Measurements from ENCODE around the gene TMEM101. TPM values are rescaled to one million over a fixed set of nuclear protein-coding genes. Genes with fewer than 3 reads are reported as not detected.

TMEM101 gene
- total and polyA plus RNA-seq, 2 of the 13 experiments (the other 11 are each of a cell fraction or from before 2014, with no cell fraction given), result 72.0 to 100 TPM

DNA sequence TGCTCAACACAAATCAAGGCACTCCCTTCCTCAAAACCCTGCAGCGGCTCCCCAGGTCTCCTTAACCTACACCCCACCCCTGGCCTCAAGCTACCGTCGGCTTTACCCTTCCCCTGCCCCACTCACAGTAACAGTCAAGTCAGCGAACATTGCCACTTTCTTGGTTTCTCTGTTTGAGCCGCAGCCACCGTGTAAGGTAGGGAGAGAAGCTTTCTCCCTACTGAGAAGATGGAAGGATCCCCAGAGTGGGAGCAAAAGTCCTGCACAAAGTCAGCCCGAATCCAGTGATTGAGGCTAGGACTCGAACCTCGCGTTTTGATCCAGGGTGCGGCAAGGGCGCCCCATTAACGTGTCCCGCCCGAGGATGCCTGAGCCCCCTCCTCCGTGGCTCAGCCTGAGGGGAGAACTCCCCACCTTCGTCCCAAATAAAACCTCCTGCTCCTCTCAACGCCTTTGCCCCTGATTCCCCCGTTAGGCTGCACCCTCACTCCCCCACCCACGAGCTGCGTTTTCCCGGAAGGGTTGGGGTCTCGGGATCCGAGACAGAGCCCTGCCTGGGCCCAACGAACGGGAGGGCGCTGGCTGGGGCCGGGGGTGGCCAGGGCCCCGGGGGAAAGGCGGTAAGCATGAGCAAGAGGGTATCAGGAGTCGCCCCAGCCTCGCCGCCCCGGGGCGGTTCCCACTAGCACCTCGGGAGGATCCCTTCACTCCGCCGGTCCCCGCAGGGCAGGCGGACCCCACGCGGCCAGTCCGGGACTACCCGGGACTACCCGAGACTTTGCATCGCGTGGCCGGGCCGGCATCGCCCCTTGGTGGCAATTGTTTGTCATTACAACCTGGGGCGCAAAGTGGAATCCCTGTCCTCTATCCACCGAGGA, 20.3 kb downstream of the TMEM101 start (continued):
- TF ChIP-seq, protein P1, sequence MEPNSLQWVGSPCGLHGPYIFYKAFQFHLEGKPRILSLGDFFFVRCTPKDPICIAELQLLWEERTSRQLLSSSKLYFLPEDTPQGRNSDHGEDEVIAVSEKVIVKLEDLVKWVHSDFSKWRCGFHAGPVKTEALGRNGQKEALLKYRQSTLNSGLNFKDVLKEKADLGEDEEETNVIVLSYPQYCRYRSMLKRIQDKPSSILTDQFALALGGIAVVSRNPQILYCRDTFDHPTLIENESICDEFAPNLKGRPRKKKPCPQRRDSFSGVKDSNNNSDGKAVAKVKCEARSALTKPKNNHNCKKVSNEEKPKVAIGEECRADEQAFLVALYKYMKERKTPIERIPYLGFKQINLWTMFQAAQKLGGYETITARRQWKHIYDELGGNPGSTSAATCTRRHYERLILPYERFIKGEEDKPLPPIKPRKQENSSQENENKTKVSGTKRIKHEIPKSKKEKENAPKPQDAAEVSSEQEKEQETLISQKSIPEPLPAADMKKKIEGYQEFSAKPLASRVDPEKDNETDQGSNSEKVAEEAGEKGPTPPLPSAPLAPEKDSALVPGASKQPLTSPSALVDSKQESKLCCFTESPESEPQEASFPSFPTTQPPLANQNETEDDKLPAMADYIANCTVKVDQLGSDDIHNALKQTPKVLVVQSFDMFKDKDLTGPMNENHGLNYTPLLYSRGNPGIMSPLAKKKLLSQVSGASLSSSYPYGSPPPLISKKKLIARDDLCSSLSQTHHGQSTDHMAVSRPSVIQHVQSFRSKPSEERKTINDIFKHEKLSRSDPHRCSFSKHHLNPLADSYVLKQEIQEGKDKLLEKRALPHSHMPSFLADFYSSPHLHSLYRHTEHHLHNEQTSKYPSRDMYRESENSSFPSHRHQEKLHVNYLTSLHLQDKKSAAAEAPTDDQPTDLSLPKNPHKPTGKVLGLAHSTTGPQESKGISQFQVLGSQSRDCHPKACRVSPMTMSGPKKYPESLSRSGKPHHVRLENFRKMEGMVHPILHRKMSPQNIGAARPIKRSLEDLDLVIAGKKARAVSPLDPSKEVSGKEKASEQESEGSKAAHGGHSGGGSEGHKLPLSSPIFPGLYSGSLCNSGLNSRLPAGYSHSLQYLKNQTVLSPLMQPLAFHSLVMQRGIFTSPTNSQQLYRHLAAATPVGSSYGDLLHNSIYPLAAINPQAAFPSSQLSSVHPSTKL (CRISPR knock-in tag; IDR thresholded peaks at IDR 0.05), result peak; percentile 57
- TF ChIP-seq ZBTB7B (CRISPR knock-in tag; IDR thresholded peaks at IDR 0.05) (peak; percentile 62; the same call in 1 of the 2 replicates), ZNF180 (CRISPR knock-in tag; IDR thresholded peaks at IDR 0.05; ENCODE audit: borderline replicate concordance, low read depth) (no peak; the same call in 1 of the 2 replicates), IKZF4 (CRISPR knock-in tag; IDR thresholded peaks at IDR 0.05; ENCODE audit: borderline replicate concordance, low read depth, not compliant biosample characterization) (no peak), XRCC5 (optimal IDR thresholded peaks at IDR 0.05; ENCODE audit: low read length) (peak; percentile 77), YY1 (IDR thresholded peaks at IDR 0.05; ENCODE audit: insufficient read depth, insufficient replicate concordance, low read depth, low read length) (peak; percentile 31), BORCS8-MEF2B (CRISPR knock-in tag; IDR thresholded peaks at IDR 0.05) (peak; percentile 44; the same call in 1 of the 2 replicates), ZBTB38 (CRISPR knock-in tag; IDR thresholded peaks at IDR 0.05) (peak; percentile 51; the same call in 1 of the 2 replicates), PAWR (CRISPR knock-in tag; IDR thresholded peaks at IDR 0.05; ENCODE audit: borderline replicate concordance) (no peak), ASH2L (IDR thresholded peaks at IDR 0.05; ENCODE audit: insufficient read length, low read depth, low read length) (no peak)
- TF ChIP-seq, protein P2, sequence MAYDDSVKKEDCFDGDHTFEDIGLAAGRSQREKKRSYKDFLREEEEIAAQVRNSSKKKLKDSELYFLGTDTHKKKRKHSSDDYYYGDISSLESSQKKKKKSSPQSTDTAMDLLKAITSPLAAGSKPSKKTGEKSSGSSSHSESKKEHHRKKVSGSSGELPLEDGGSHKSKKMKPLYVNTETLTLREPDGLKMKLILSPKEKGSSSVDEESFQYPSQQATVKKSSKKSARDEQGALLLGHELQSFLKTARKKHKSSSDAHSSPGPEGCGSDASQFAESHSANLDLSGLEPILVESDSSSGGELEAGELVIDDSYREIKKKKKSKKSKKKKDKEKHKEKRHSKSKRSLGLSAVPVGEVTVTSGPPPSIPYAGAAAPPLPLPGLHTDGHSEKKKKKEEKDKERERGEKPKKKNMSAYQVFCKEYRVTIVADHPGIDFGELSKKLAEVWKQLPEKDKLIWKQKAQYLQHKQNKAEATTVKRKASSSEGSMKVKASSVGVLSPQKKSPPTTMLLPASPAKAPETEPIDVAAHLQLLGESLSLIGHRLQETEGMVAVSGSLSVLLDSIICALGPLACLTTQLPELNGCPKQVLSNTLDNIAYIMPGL (CRISPR knock-in tag; IDR thresholded peaks at IDR 0.05; ENCODE audit: borderline replicate concordance in 1 of 2, low read depth in 1 of 2), result peak; percentile 76 to 78; a peak in 3 of 4 replicates
- TF ChIP-seq, protein P3, sequence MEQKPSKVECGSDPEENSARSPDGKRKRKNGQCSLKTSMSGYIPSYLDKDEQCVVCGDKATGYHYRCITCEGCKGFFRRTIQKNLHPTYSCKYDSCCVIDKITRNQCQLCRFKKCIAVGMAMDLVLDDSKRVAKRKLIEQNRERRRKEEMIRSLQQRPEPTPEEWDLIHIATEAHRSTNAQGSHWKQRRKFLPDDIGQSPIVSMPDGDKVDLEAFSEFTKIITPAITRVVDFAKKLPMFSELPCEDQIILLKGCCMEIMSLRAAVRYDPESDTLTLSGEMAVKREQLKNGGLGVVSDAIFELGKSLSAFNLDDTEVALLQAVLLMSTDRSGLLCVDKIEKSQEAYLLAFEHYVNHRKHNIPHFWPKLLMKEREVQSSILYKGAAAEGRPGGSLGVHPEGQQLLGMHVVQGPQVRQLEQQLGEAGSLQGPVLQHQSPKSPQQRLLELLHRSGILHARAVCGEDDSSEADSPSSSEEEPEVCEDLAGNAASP (CRISPR knock-in tag; IDR thresholded peaks at IDR 0.05; ENCODE audit: borderline replicate concordance), result 0 out of 2 replicates have a peak, but pooled peaks have one; percentile 20
- TF ChIP-seq, protein P4, sequence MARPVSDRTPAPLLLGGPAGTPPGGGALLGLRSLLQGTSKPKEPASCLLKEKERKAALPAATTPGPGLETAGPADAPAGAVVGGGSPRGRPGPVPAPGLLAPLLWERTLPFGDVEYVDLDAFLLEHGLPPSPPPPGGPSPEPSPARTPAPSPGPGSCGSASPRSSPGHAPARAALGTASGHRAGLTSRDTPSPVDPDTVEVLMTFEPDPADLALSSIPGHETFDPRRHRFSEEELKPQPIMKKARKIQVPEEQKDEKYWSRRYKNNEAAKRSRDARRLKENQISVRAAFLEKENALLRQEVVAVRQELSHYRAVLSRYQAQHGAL (CRISPR knock-in tag; IDR thresholded peaks at IDR 0.05; ENCODE audit: not compliant biosample characterization), result no peak
- TF ChIP-seq, protein P5, sequence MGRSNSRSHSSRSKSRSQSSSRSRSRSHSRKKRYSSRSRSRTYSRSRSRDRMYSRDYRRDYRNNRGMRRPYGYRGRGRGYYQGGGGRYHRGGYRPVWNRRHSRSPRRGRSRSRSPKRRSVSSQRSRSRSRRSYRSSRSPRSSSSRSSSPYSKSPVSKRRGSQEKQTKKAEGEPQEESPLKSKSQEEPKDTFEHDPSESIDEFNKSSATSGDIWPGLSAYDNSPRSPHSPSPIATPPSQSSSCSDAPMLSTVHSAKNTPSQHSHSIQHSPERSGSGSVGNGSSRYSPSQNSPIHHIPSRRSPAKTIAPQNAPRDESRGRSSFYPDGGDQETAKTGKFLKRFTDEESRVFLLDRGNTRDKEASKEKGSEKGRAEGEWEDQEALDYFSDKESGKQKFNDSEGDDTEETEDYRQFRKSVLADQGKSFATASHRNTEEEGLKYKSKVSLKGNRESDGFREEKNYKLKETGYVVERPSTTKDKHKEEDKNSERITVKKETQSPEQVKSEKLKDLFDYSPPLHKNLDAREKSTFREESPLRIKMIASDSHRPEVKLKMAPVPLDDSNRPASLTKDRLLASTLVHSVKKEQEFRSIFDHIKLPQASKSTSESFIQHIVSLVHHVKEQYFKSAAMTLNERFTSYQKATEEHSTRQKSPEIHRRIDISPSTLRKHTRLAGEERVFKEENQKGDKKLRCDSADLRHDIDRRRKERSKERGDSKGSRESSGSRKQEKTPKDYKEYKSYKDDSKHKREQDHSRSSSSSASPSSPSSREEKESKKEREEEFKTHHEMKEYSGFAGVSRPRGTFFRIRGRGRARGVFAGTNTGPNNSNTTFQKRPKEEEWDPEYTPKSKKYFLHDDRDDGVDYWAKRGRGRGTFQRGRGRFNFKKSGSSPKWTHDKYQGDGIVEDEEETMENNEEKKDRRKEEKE (IDR thresholded peaks at IDR 0.05), result no peak

Data from HepG2 (cell line).